Osteocyte (in vitro differentiated cells): ENCODE data around the gene SPTLC3. TPM values are rescaled to one million over a fixed set of nuclear protein-coding genes. Genes with fewer than 3 reads are reported as not detected.

Experiments used
- DNase-seq: peaks from one replicate; pipeline ENCODE4 v3.0.0; 2021; ENCODE audit warnings: mixed read lengths; ENCODE audit not compliant: unreplicated experiment; ENCODE audit errors: extremely low spot score
- H3K27ac Mint-ChIP-seq: one replicate; pipeline ENCODE4 v1.8.0; 2021; ENCODE audit warnings: mild to moderate bottlenecking, mixed read lengths; ENCODE audit not compliant: unreplicated experiment
- H3K27me3 Mint-ChIP-seq: one replicate; pipeline ENCODE4 v1.8.0; 2021; ENCODE audit warnings: mixed read lengths; ENCODE audit not compliant: unreplicated experiment
- H3K36me3 Mint-ChIP-seq: one replicate; pipeline ENCODE4 v1.8.0; 2021; ENCODE audit warnings: mixed read lengths; ENCODE audit not compliant: unreplicated experiment
- H3K4me1 Mint-ChIP-seq: one replicate; pipeline ENCODE4 v1.8.0; 2021; ENCODE audit warnings: mixed read lengths; ENCODE audit not compliant: unreplicated experiment
- H3K4me3 Mint-ChIP-seq: one replicate; pipeline ENCODE4 v1.8.0; 2021; ENCODE audit warnings: mild to moderate bottlenecking, moderate library complexity, mixed read lengths; ENCODE audit not compliant: unreplicated experiment
- H3K9me3 Mint-ChIP-seq: one replicate; pipeline ENCODE4 v1.8.0; 2021; ENCODE audit warnings: mixed read lengths; ENCODE audit not compliant: unreplicated experiment
- CTCF ChIP-seq: fragments of 200-600 bp; sonication (generic); IDR thresholded peaks from 2 replicates; pipeline ENCODE4 v1.5.0; 2021; ENCODE audit warnings: antibody characterized with exemption, mild to moderate bottlenecking, moderate library complexity
- long read RNA-seq: library from polyadenylated mRNA; unstranded; transcript quantifications from one replicate; pipeline ENCODE4 v2.0.0, GENCODE V29; 2021
- total RNA-seq: library from RNA; stranded (reverse); gene quantifications from 2 replicates; pipeline ENCODE4 v1.2.1, GENCODE V29; 2021

Gene SPTLC3
- total RNA-seq = 5.0 and 5.8 TPM in 2 replicates
- long read RNA-seq, full-length matches to known transcripts = 19 of 42 reads
- long read RNA-seq, partial matches to known transcripts = 3 of 42 reads
- long read RNA-seq, other reads (novel, unspliced or antisense) = 20 of 42 reads

- DNase-seq = no peak
- Mint-ChIP-seq H3K27ac (peak within 1 kb of the TSS; percentile 65), H3K4me1 (peaks cover 53% of the 10 kb centered on the region), H3K27me3 (no peaks in the 10 kb centered on the region), H3K4me3 (peak within 1 kb of the TSS; percentile 72), H3K9me3 (no peaks in the 10 kb centered on the region), H3K36me3 (no peaks in the 10 kb centered on the region)
- peak; percentile 20 for TF ChIP-seq CTCF
Measured at GRCh38 chr20:13008761-13009681, at the start of gene SPTLC3. TSS of gene SPTLC3 (plus strand) at chr20:13008972. CDS start at chr20:13009268, 296 bp downstream.

- H3K27me3 Mint-ChIP-seq = no peaks in the 10 kb centered on the region
- H3K4me1 Mint-ChIP-seq = no peaks in the 10 kb centered on the region
- no peaks in the 10 kb centered on the region for H3K36me3 Mint-ChIP-seq
- no peak for DNase-seq
- no peak overlapping the region for H3K4me3 Mint-ChIP-seq
- TF ChIP-seq CTCF = no peak
- no peaks in the 10 kb centered on the region for H3K9me3 Mint-ChIP-seq
- H3K27ac Mint-ChIP-seq = no peak overlapping the region
Measured at GRCh38 chr20:12961725-12962124, 47.0 kb upstream of the SPTLC3 start.

- Mint-ChIP-seq H3K27me3 (no peaks in the 10 kb centered on the region), H3K36me3 (no peaks in the 10 kb centered on the region), H3K27ac (no peak overlapping the region), H3K9me3 (no peaks in the 10 kb centered on the region), H3K4me1 (no peaks in the 10 kb centered on the region), H3K4me3 (no peak overlapping the region)
- no peak for TF ChIP-seq CTCF
- DNase-seq = no peak
Measured at GRCh38 chr20:12962895-12963294, 45.9 kb upstream of the SPTLC3 start.

- Mint-ChIP-seq H3K9me3 (no peaks in the 10 kb centered on the region), H3K4me1 (no peaks in the 10 kb centered on the region), H3K27ac (no peak overlapping the region), H3K36me3 (no peaks in the 10 kb centered on the region), H3K4me3 (no peak overlapping the region), H3K27me3 (no peaks in the 10 kb centered on the region)
- DNase-seq = no peak
- TF ChIP-seq CTCF = no peak
Measured at GRCh38 chr20:12963416-12963815, 45.4 kb upstream of the SPTLC3 start.

- TF ChIP-seq CTCF = no peak
- H3K27ac Mint-ChIP-seq = no peak overlapping the region
- DNase-seq = no peak
- no peak overlapping the region for H3K4me3 Mint-ChIP-seq
- no peaks in the 10 kb centered on the region for H3K27me3 Mint-ChIP-seq
- no peaks in the 10 kb centered on the region for H3K9me3 Mint-ChIP-seq
- H3K4me1 Mint-ChIP-seq = no peaks in the 10 kb centered on the region
- H3K36me3 Mint-ChIP-seq = no peaks in the 10 kb centered on the region
Measured at GRCh38 chr20:12965212-12965869, 43.4 kb upstream of the SPTLC3 start.
